Endothelial cell of umbilical vein (primary cell): ENCODE results near the gene DDX10. TPM values are rescaled to one million over a fixed set of nuclear protein-coding genes. Genes with fewer than 3 reads are reported as not detected.

Experiments
- BruUV-seq: library from RNA; stranded (reverse); fragments of 400-500 nt; replicated peaks from 2 replicates; lab custom pipeline; 2021; lab: Mats Ljungman, UMichigan
- CTCF ChIA-PET: fragments of 300-600, 350-600 bp; sonication (Branson Sonifier 250); formaldehyde crosslinking; loops from one replicate; lab custom pipeline; 2021; ENCODE audit warnings: antibody characterized with exemption, inconsistent platforms; lab: Charles Lee
- POLR2A ChIA-PET: fragments of 300-600, 350-600 bp; sonication (Branson Sonifier 250); formaldehyde crosslinking; loops from one replicate; lab custom pipeline; 2021; ENCODE audit warnings: antibody characterized with exemption, inconsistent platforms; lab: Charles Lee
- DNase-seq: peaks from one replicate; pipeline ENCODE4 v3.0.0-alpha.2; 2011; ENCODE audit warnings: low read depth, low spot score
- FAIRE-seq: peaks from 2 replicates; lab custom pipeline; 2011; peaks lifted over from hg19 to GRCh38; lab: Jason Lieb, UNC
- H2AFZ ChIP-seq: 2 replicates; pipeline ENCODE4 v1.6.0; 2012; ENCODE audit warnings: low read depth, low read length, control low read depth, inconsistent platforms
- H3K27ac ChIP-seq: 2 replicates; pipeline ENCODE4 v1.5.1; 2011; ENCODE audit warnings: low read depth, mild to moderate bottlenecking, control low read depth, low read length, moderate library complexity; ENCODE audit not compliant: insufficient read depth
- H3K27me3 ChIP-seq, 2 experiments: 2 replicates each; pipeline versions ENCODE4 v1.6.0 to v1.6.1; 2011; ENCODE audit warnings: low read length in 2 of 2, mixed read lengths in 1 of 2; ENCODE audit not compliant: control insufficient read depth in 2 of 2, insufficient read depth in 2 of 2
- H3K36me3 ChIP-seq, 2 experiments: 2 replicates in 1 of 2; 3 replicates in 1 of 2; pipeline ENCODE4 v1.5.1; 2011; ENCODE audit warnings: low read length in 2 of 2, mild to moderate bottlenecking in 1 of 2, moderate library complexity in 1 of 2; ENCODE audit not compliant: control insufficient read depth in 2 of 2, insufficient read depth in 2 of 2; ENCODE audit errors: extremely low read depth in 1 of 2
- H3K4me1 ChIP-seq: 3 replicates; pipeline ENCODE4 v1.5.1; 2011; ENCODE audit warnings: mild to moderate bottlenecking, low read length; ENCODE audit not compliant: control insufficient read depth, insufficient read depth; ENCODE audit errors: extremely low read depth
- H3K4me2 ChIP-seq: 2 replicates; pipeline ENCODE4 v1.6.1; 2011; ENCODE audit warnings: low read length, control low read depth, mixed read lengths; ENCODE audit not compliant: insufficient read depth
- H3K4me3 ChIP-seq, 3 experiments: fragments of 200-600 bp in 1 of 3; sonication (generic), shearing (Covaris generic) in 1 of 3; replicated peaks in 1 of 3; 2 replicates each; pipeline ENCODE4 v1.5.1; 2011 to 2016; ENCODE audit warnings: control low read depth in 3 of 3, low read length in 3 of 3, mild to moderate bottlenecking in 2 of 3, inconsistent platforms in 1 of 3, low read depth in 1 of 3, moderate library complexity in 1 of 3; ENCODE audit not compliant: insufficient read depth in 1 of 3
- H3K79me2 ChIP-seq: 2 replicates; pipeline ENCODE4 v1.6.0; 2012; ENCODE audit warnings: low read length, inconsistent platforms; ENCODE audit not compliant: control insufficient read depth, insufficient read depth
- H3K9ac ChIP-seq: replicated peaks from 2 replicates; pipeline ENCODE3; 2011; ENCODE audit warnings: low read length, control low read depth; ENCODE audit not compliant: insufficient read depth; ENCODE audit errors: extremely low read depth
- H3K9me1 ChIP-seq: replicated peaks from 3 replicates; pipeline ENCODE4 v1.6.0; 2011; ENCODE audit warnings: mild to moderate bottlenecking, low read length; ENCODE audit not compliant: control insufficient read depth, insufficient read depth; ENCODE audit errors: extremely low read depth
- H3K9me3 ChIP-seq: replicated peaks from 2 replicates; pipeline ENCODE4 v1.5.1; 2012; ENCODE audit warnings: low read length, inconsistent platforms; ENCODE audit not compliant: control insufficient read depth, insufficient read depth
- H4K20me1 ChIP-seq: replicated peaks from 2 replicates; pipeline ENCODE3; 2011; ENCODE audit warnings: mild to moderate bottlenecking, low read length; ENCODE audit not compliant: control insufficient read depth, insufficient read depth; ENCODE audit errors: extremely low read depth
- CTCF ChIP-seq, 2 donors: IDR thresholded peaks; 1 replicate in 1 of 2; 2 replicates in 1 of 2; pipeline ENCODE4 v1.5.1; 2011; ENCODE audit warnings: low read length in 2 of 2, mild to moderate bottlenecking in 2 of 2, moderate library complexity in 2 of 2, control low read depth in 1 of 2, inconsistent platforms in 1 of 2, low read depth in 1 of 2; ENCODE audit not compliant: insufficient read depth in 1 of 2; ENCODE audit errors: extremely low read depth in 1 of 2
- EZH2 ChIP-seq: IDR thresholded peaks from 2 replicates; pipeline ENCODE4 v1.6.1; 2012; ENCODE audit warnings: borderline replicate concordance, low read depth, mild to moderate bottlenecking, moderate library complexity, low read length, inconsistent platforms; ENCODE audit not compliant: severe bottlenecking
- FOS ChIP-seq: IDR thresholded peaks from 2 replicates; pipeline ENCODE4 v1.6.1; 2011; ENCODE audit warnings: mild to moderate bottlenecking, low read length, moderate library complexity, borderline replicate concordance; ENCODE audit not compliant: insufficient read depth
- GATA2 ChIP-seq: IDR thresholded peaks from 2 replicates; pipeline ENCODE4 v1.7.0; 2011; ENCODE audit warnings: low read depth, mild to moderate bottlenecking, moderate library complexity, mixed read lengths, low read length; ENCODE audit not compliant: insufficient read length, insufficient read depth
- JUN ChIP-seq: IDR thresholded peaks from 2 replicates; pipeline ENCODE4 v1.6.1; 2011; ENCODE audit warnings: borderline replicate concordance, low read depth; ENCODE audit not compliant: insufficient read length, insufficient read depth
- MYC ChIP-seq: IDR thresholded peaks from one replicate; pipeline ENCODE4 v1.6.1; 2011; ENCODE audit warnings: mild to moderate bottlenecking, low read depth, low read length
- POLR2A ChIP-seq: IDR thresholded peaks from 2 replicates; pipeline ENCODE4 v1.6.1; 2012; ENCODE audit warnings: low read depth, mild to moderate bottlenecking, control low read depth, low read length
- POLR2AphosphoS5 ChIP-seq: IDR thresholded peaks from 2 replicates; pipeline ENCODE4 v1.6.1; 2012; ENCODE audit warnings: low read depth, mild to moderate bottlenecking, control low read depth, low read length, moderate library complexity; ENCODE audit not compliant: insufficient read depth
- dilution Hi-C: fragments of 300-500 bp; cut with MboI; formaldehyde crosslinking; loops from one replicate; pipeline ENCODE4 v1.15.0; 2019; ENCODE audit warnings: low sequenced_read_pairs; ENCODE audit not compliant: extremely low pct_ligation_motif_present
- intact Hi-C: fragments of 100-400 bp; cut with micrococcal nuclease; formaldehyde crosslinking; loops from one replicate; pipeline ENCODE4 v1.10.0; 2022
- polyA plus RNA-seq, 4 experiments: library from polyadenylated mRNA; depleted of rRNA in 3 of 4; stranded (reverse) in 3 of 4; unstranded in 1 of 4; fragments of >200 nt; gene quantifications; 2 replicates each; pipeline versions ENCODE4 v1.2.1 to v1.2.3, GENCODE V29; 2011 to 2012; ENCODE audit warnings: missing spikeins in 1 of 4
- total RNA-seq: library from RNA; stranded (reverse); gene quantifications from 2 replicates; pipeline ENCODE4 v1.2.3, GENCODE V29; 2021
- TF ChIP-seq, protein P1 (sequence below): IDR thresholded peaks from 2 replicates; pipeline ENCODE4 v1.6.1; 2011; ENCODE audit not compliant: insufficient read depth, insufficient read length

DDX10 gene
- total and polyA plus RNA-seq, 2 donors (not counting 3 experiments of a cell fraction or from before 2014, with no cell fraction given): 29.8 to 35.2 TPM

GRCh38 chr11:108983636-108984420 lies 319.0 kb downstream of the DDX10 start:
- no peak for FAIRE-seq
- Histone ChIP-seq H3K27ac (no peak overlapping the region), H3K9ac (no peak overlapping the region), H3K9me3 (no peaks in the 10 kb centered on the region), H3K9me1 (no peaks in the 10 kb centered on the region), H4K20me1 (no peaks in the 10 kb centered on the region), H3K4me1 (peaks cover 24% of the 10 kb centered on the region), H2AFZ (no peak overlapping the region), H3K79me2 (no peaks in the 10 kb centered on the region), H3K4me2 (no peak overlapping the region), H3K36me3 (no peaks in the 10 kb centered on the region), H3K4me3 (no peak overlapping the region), H3K27me3 (no peaks in the 10 kb centered on the region)
- dilution Hi-C loops (no loop called here), intact Hi-C loops (loop anchor here (2.0 kb wide), 1 partner anchor 55 kb away; no protein-coding TSS in a partner anchor)
- BruUV-seq: no TSS peak
- TF ChIP-seq CTCF (IDR thresholded peaks at IDR 0.05; ENCODE audit: extremely low read depth in 1 of 2, insufficient read depth in 1 of 2, low read depth in 1 of 2, low read length in 2 of 2) (no peak), GATA2 (no peak), EZH2 (no peak), POLR2AphosphoS5 (no peak), POLR2A (no peak), MYC (no peak), JUN (no peak), FOS (no peak)
- TF ChIP-seq, protein P1, sequence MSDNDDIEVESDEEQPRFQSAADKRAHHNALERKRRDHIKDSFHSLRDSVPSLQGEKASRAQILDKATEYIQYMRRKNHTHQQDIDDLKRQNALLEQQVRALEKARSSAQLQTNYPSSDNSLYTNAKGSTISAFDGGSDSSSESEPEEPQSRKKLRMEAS: no peak
- ChIA-PET POLR2A (no interaction called here), CTCF (interaction anchor here (1.2 kb wide), 1 partner anchor 11 kb away, joined by 3 read pairs; no protein-coding TSS in a partner anchor)
- DNase-seq: no peak
